H9 (cell line): ENCODE data around the gene ANO6. TPM values are rescaled to one million over a fixed set of nuclear protein-coding genes. Genes with fewer than 3 reads are reported as not detected.

Experiments
- DNase-seq: peaks from one replicate; pipeline ENCODE4 v3.0.0-alpha.2; 2017
- H2AFZ ChIP-seq: one replicate; pipeline ENCODE4 v1.6.1; 2013; ENCODE audit warnings: mild to moderate bottlenecking, low read length, control low read depth, moderate library complexity
- H2AK5ac ChIP-seq: 2 replicates; pipeline ENCODE4 v1.6.1; 2013; ENCODE audit warnings: low read length, control low read depth, mixed read lengths; ENCODE audit not compliant: insufficient read length
- H2BK120ac ChIP-seq: one replicate; pipeline ENCODE4 v1.6.1; 2013; ENCODE audit warnings: low read depth, mild to moderate bottlenecking, low read length, control low read depth, inconsistent platforms; ENCODE audit not compliant: poor library complexity, severe bottlenecking
- H2BK12ac ChIP-seq: 2 replicates; pipeline ENCODE4 v1.6.1; 2013; ENCODE audit warnings: low read length, control low read depth, mixed read lengths, low read depth; ENCODE audit not compliant: insufficient read length
- H2BK15ac ChIP-seq: 2 replicates; pipeline ENCODE4 v1.6.1; 2013; ENCODE audit warnings: low read depth, low read length, control low read depth
- H2BK20ac ChIP-seq: one replicate; pipeline ENCODE4 v1.6.1; 2013; ENCODE audit warnings: low read depth, mild to moderate bottlenecking, low read length, control low read depth, inconsistent platforms; ENCODE audit not compliant: poor library complexity, severe bottlenecking
- H2BK5ac ChIP-seq: 2 replicates; pipeline ENCODE4 v1.6.1; 2013; ENCODE audit warnings: low read length, control low read depth, mixed read lengths; ENCODE audit not compliant: insufficient read length
- H3K14ac ChIP-seq: 2 replicates; pipeline ENCODE4 v1.6.1; 2013; ENCODE audit warnings: low read length, control low read depth; ENCODE audit not compliant: insufficient read depth
- H3K18ac ChIP-seq: 2 replicates; pipeline ENCODE4 v1.6.1; 2013; ENCODE audit warnings: low read depth, mild to moderate bottlenecking, mixed read lengths, low read length, control low read depth; ENCODE audit not compliant: insufficient read length
- H3K23ac ChIP-seq: 2 replicates; pipeline ENCODE4 v1.6.1; 2013; ENCODE audit warnings: low read length, control low read depth, mixed read lengths, low read depth; ENCODE audit not compliant: insufficient read length
- H3K23me2 ChIP-seq: 2 replicates; pipeline ENCODE4 v1.6.1; 2013; ENCODE audit warnings: low read depth, mild to moderate bottlenecking, mixed read lengths, low read length, control low read depth; ENCODE audit not compliant: insufficient read length, poor library complexity, severe bottlenecking
- H3K27ac ChIP-seq: 2 replicates; pipeline ENCODE4 v1.5.1; 2013; ENCODE audit warnings: low read length, control low read depth, mixed read lengths, low read depth; ENCODE audit not compliant: insufficient read length
- H3K27me3 ChIP-seq: 2 replicates; pipeline ENCODE4 v1.6.1; 2013; ENCODE audit warnings: low read length, control low read depth, inconsistent platforms; ENCODE audit not compliant: insufficient read depth
- H3K4ac ChIP-seq: 2 replicates; pipeline ENCODE4 v1.6.1; 2013; ENCODE audit warnings: low read depth, mild to moderate bottlenecking, control low read depth, inconsistent platforms, low read length, moderate library complexity
- H3K4me1 ChIP-seq: 2 replicates; pipeline ENCODE4 v1.6.1; 2013; ENCODE audit warnings: low read length, control low read depth, inconsistent platforms; ENCODE audit not compliant: insufficient read depth
- H3K4me2 ChIP-seq: 2 replicates; pipeline ENCODE4 v1.6.1; 2013; ENCODE audit warnings: low read length, control low read depth, mixed read lengths; ENCODE audit not compliant: insufficient read length, insufficient read depth
- H3K56ac ChIP-seq: 2 replicates; pipeline ENCODE4 v1.6.1; 2013; ENCODE audit warnings: low read depth, mild to moderate bottlenecking, mixed read lengths, low read length, control low read depth; ENCODE audit not compliant: insufficient read length
- H3K79me1 ChIP-seq: 2 replicates; pipeline ENCODE4 v1.6.1; 2013; ENCODE audit warnings: low read depth, mild to moderate bottlenecking, moderate library complexity, low read length, control low read depth, inconsistent platforms; ENCODE audit not compliant: insufficient read depth, poor library complexity, severe bottlenecking
- H3K79me2 ChIP-seq: 2 replicates; pipeline ENCODE4 v1.6.1; 2013; ENCODE audit warnings: low read length, control low read depth, inconsistent platforms; ENCODE audit not compliant: insufficient read depth
- H3K9ac ChIP-seq: 2 replicates; pipeline ENCODE4 v1.6.1; 2013; ENCODE audit warnings: low read length, control low read depth, mixed read lengths; ENCODE audit not compliant: insufficient read length; ENCODE audit errors: extremely low read depth
- H3K9me3 ChIP-seq: one replicate; pipeline ENCODE4 v1.6.1; 2013; ENCODE audit warnings: low read depth, low read length, inconsistent platforms; ENCODE audit not compliant: control insufficient read depth
- H3T11ph ChIP-seq: one replicate; pipeline ENCODE4 v1.6.1; 2013; ENCODE audit warnings: mild to moderate bottlenecking, low read length, control low read depth, inconsistent platforms
- H4K20me1 ChIP-seq: one replicate; pipeline ENCODE4 v1.6.1; 2013; ENCODE audit not compliant: control insufficient read depth, insufficient read length, insufficient read depth
- H4K5ac ChIP-seq: 2 replicates; pipeline ENCODE4 v1.6.1; 2013; ENCODE audit warnings: low read depth, mild to moderate bottlenecking, mixed read lengths, low read length, control low read depth; ENCODE audit not compliant: insufficient read length
- H4K8ac ChIP-seq: replicated peaks from 2 replicates; pipeline ENCODE4 v1.6.1; 2013; ENCODE audit warnings: low read length, control low read depth, mixed read lengths, low read depth; ENCODE audit not compliant: insufficient read length
- H4K91ac ChIP-seq: 2 replicates; pipeline ENCODE4 v1.6.1; 2013; ENCODE audit warnings: low read depth, mild to moderate bottlenecking, moderate library complexity, mixed read lengths, low read length, control low read depth; ENCODE audit not compliant: insufficient read length
- H3K27ac Mint-ChIP-seq, 3 experiments: 2 replicates in 2 of 3; 3 replicates in 1 of 3; pipeline ENCODE4 v1.8.0; 2020 to 2021; ENCODE audit warnings: mixed read lengths in 3 of 3, mild to moderate bottlenecking in 1 of 3, moderate library complexity in 1 of 3
- H3K27me3 Mint-ChIP-seq: 2 replicates; pipeline ENCODE4 v1.8.0; 2021; ENCODE audit warnings: low read depth, mild to moderate bottlenecking, moderate library complexity, mixed read lengths
- H3K36me3 Mint-ChIP-seq, 3 experiments: 2 replicates in 2 of 3; 3 replicates in 1 of 3; pipeline ENCODE4 v1.8.0; 2020 to 2021; ENCODE audit warnings: low read depth in 3 of 3, mixed read lengths in 3 of 3; ENCODE audit not compliant: insufficient read depth in 1 of 3
- H3K4me1 Mint-ChIP-seq, 2 experiments: 2 replicates each; pipeline ENCODE4 v1.8.0; 2020; ENCODE audit warnings: mixed read lengths in 2 of 2
- H3K4me3 Mint-ChIP-seq, 2 experiments: 2 replicates in 1 of 2; 3 replicates in 1 of 2; pipeline ENCODE4 v1.8.0; 2020 to 2021; ENCODE audit warnings: mild to moderate bottlenecking in 2 of 2, mixed read lengths in 2 of 2, moderate library complexity in 1 of 2
- H3K9me3 Mint-ChIP-seq, 2 experiments: 2 replicates in 1 of 2; 3 replicates in 1 of 2; pipeline ENCODE4 v1.8.0; 2020; ENCODE audit warnings: mild to moderate bottlenecking in 2 of 2, mixed read lengths in 2 of 2, moderate library complexity in 1 of 2
- CTCF ChIP-seq: fragments of 200-600 bp; sonication (generic); conservative IDR thresholded peaks from 3 replicates; pipeline ENCODE4 v1.8.0; 2021; ENCODE audit warnings: antibody characterized with exemption, mild to moderate bottlenecking
- WGBS: extraction: QIAGEN DNeasy Blood & Tissue Kit; methylation state at CpG from one replicate; pipeline ENCODE4 v1.1.7; 2013; ENCODE audit warnings: missing lambda C conversion rate, low lambda C conversion rate, mixed read lengths; ENCODE audit not compliant: insufficient read length; ENCODE audit errors: extremely low coverage; 5-methylcytosine and 5-hydroxymethylcytosine counted together
- total RNA-seq: library from RNA; stranded (reverse); gene quantifications from 2 replicates; pipeline ENCODE4 v1.2.1, GENCODE V29; 2021

Gene ANO6
- total RNA-seq, 1 experiment from 2014 or later: 24.3 TPM

GRCh38 chr12:45468751-45469615 lies 253.1 kb downstream of the ANO6 start:
- Histone ChIP-seq H2AFZ (no peak overlapping the region), H4K91ac (no peak overlapping the region), H4K8ac (no peak overlapping the region), H3T11ph (no peak overlapping the region), H3K4me2 (no peak overlapping the region), H2BK5ac (no peak overlapping the region), H3K14ac (no peak overlapping the region), H4K20me1 (no peaks in the 10 kb centered on the region), H2BK120ac (no peak overlapping the region), H3K23ac (no peak overlapping the region), H2AK5ac (no peak overlapping the region), H2BK12ac (no peak overlapping the region), H3K79me1 (no peaks in the 10 kb centered on the region), H2BK20ac (no peak overlapping the region), H3K9me3 (no peaks in the 10 kb centered on the region), H3K9ac (no peak overlapping the region), H2BK15ac (no peak overlapping the region), H4K5ac (no peak overlapping the region), H3K27ac (no peak overlapping the region), H3K4me1 (no peaks in the 10 kb centered on the region), H3K79me2 (no peaks in the 10 kb centered on the region), H3K27me3 (no peaks in the 10 kb centered on the region), H3K23me2 (no peaks in the 10 kb centered on the region), H3K4ac (no peak overlapping the region), H3K56ac (no peak overlapping the region), H3K18ac (no peak overlapping the region)
- Mint-ChIP-seq H3K27me3 (no peaks in the 10 kb centered on the region; the same call in none of the 2 replicates), H3K9me3 (peaks cover 0 to 6% of the 10 kb centered on the region in 2 experiments; a peak in 2 of 5 replicates), H3K4me1 (peaks cover 10 to 11% of the 10 kb centered on the region in 2 experiments; a peak in 2 of 4 replicates), H3K4me3 (no peak overlapping the region), H3K36me3 (peaks cover 0 to 7% (median 0%) of the 10 kb centered on the region in 3 experiments; a peak in 3 of 7 replicates), H3K27ac (no peak overlapping the region)
- TF ChIP-seq CTCF: no peak
- DNase-seq: peak; percentile 38
- no CpG with 5 or more reads among the region's 18 CpGs for WGBS
